SK-N-SH treated with all-trans-retinoic acid at 6 μM for 48 hours (cell line): ENCODE measurements around the gene RAPGEF4.

Experiments used
- ATAC-seq: fragments of 200-7000 bp; cut with Tn5 transposase; 3 replicates; pipeline ENCODE4 v1.9.1; 2020; ENCODE audit warnings: mild to moderate bottlenecking, moderate library complexity
- ARNTL ChIP-seq: fragments of 450-650 bp; formaldehyde crosslinking; IDR thresholded peaks from 2 replicates; pipeline ENCODE4 v1.5.0; 2020; ENCODE audit warnings: low read depth, mild to moderate bottlenecking, moderate library complexity, borderline replicate concordance
- BACH2 ChIP-seq: fragments of 250-450 bp; sonication (Bioruptor Pico); IDR thresholded peaks from 2 replicates; pipeline ENCODE4 v1.9.0; 2021; ENCODE audit warnings: mild to moderate bottlenecking, borderline replicate concordance
- CREB5 ChIP-seq: fragments of 250-450 bp; sonication (Bioruptor Pico); IDR thresholded peaks from 2 replicates; pipeline ENCODE4 v1.5.1; 2020; ENCODE audit warnings: low read depth, mild to moderate bottlenecking, moderate library complexity
- CSRNP3 ChIP-seq: fragments of 250-450 bp; sonication (Bioruptor Pico); IDR thresholded peaks from 2 replicates; pipeline ENCODE4 v1.5.1; 2021; ENCODE audit warnings: mild to moderate bottlenecking, moderate library complexity
- ESRRG ChIP-seq: fragments of 250-450 bp; sonication (Bioruptor Pico); IDR thresholded peaks from 2 replicates; pipeline ENCODE4 v1.6.1; 2021; ENCODE audit warnings: mild to moderate bottlenecking
- GLIS3 ChIP-seq: fragments of 250-450 bp; sonication (Bioruptor Pico); IDR thresholded peaks from 2 replicates; pipeline ENCODE4 v1.5.0; 2020; ENCODE audit warnings: mild to moderate bottlenecking, moderate library complexity
- ISL1 ChIP-seq: fragments of 250-450 bp; sonication (Bioruptor Pico); IDR thresholded peaks from 2 replicates; pipeline ENCODE4 v2.1.2; 2022; ENCODE audit warnings: mild to moderate bottlenecking, moderate library complexity
- OSR1 ChIP-seq: fragments of 250-450 bp; sonication (Bioruptor Pico); IDR thresholded peaks from 2 replicates; pipeline ENCODE4 v1.8.0; 2022; ENCODE audit warnings: moderate library complexity, mild to moderate bottlenecking, inconsistent platforms
- PATZ1 ChIP-seq: fragments of 250-450 bp; sonication (Bioruptor Pico); IDR thresholded peaks from 2 replicates; pipeline ENCODE4 v1.8.0; 2020; ENCODE audit warnings: mild to moderate bottlenecking, moderate library complexity, borderline replicate concordance
- PPARA ChIP-seq: fragments of 250-450 bp; sonication (Bioruptor Pico); IDR thresholded peaks from 2 replicates; pipeline ENCODE4 v1.5.0; 2020; ENCODE audit warnings: mild to moderate bottlenecking, borderline replicate concordance
- RARB ChIP-seq: fragments of 250-450 bp; sonication (Bioruptor Pico); IDR thresholded peaks from 2 replicates; pipeline ENCODE4 v1.8.0; 2021; ENCODE audit warnings: mild to moderate bottlenecking, moderate library complexity
- SNAI2 ChIP-seq: fragments of 250-450 bp; sonication (Bioruptor Pico); IDR thresholded peaks from 2 replicates; pipeline ENCODE4 v1.5.0; 2020; ENCODE audit warnings: mild to moderate bottlenecking, moderate library complexity
- TCF4 ChIP-seq: fragments of 250-450 bp; sonication (Bioruptor Pico); IDR thresholded peaks from 2 replicates; pipeline ENCODE4 v1.8.0; 2021; ENCODE audit warnings: mild to moderate bottlenecking, moderate library complexity, borderline replicate concordance
- TOX ChIP-seq: fragments of 250-450 bp; sonication (Bioruptor Pico); IDR thresholded peaks from 2 replicates; pipeline ENCODE4 v1.8.0; 2021; ENCODE audit warnings: mild to moderate bottlenecking, moderate library complexity, borderline replicate concordance
- TSHZ2 ChIP-seq: fragments of 250-450 bp; sonication (Bioruptor Pico); IDR thresholded peaks from 2 replicates; pipeline ENCODE4 v1.5.0; 2020; ENCODE audit warnings: mild to moderate bottlenecking, moderate library complexity
- ZC3H10 ChIP-seq: fragments of 250-450 bp; sonication (Bioruptor Pico); IDR thresholded peaks from 2 replicates; pipeline ENCODE4 v1.5.1; 2021; ENCODE audit warnings: mild to moderate bottlenecking, moderate library complexity
- ZFP3 ChIP-seq: fragments of 250-450 bp; sonication (Bioruptor Pico); IDR thresholded peaks from 2 replicates; pipeline ENCODE4 v1.5.0; 2020; ENCODE audit warnings: mild to moderate bottlenecking, moderate library complexity
- ZFP30 ChIP-seq: fragments of 450-650 bp; formaldehyde crosslinking; IDR thresholded peaks from 2 replicates; pipeline ENCODE4 v1.5.0; 2022; ENCODE audit warnings: mild to moderate bottlenecking, moderate library complexity
- ZNF565 ChIP-seq: fragments of 450-650 bp; formaldehyde crosslinking; conservative IDR thresholded peaks from 2 replicates; pipeline ENCODE4 v1.5.0; 2020; ENCODE audit warnings: low read depth, mild to moderate bottlenecking, moderate library complexity
- ZNF70 ChIP-seq: fragments of 450-650 bp; formaldehyde crosslinking; IDR thresholded peaks from 2 replicates; pipeline ENCODE4 v1.5.0; 2020; ENCODE audit warnings: mild to moderate bottlenecking, moderate library complexity
- ZNF8 ChIP-seq: fragments of 450-650 bp; formaldehyde crosslinking; IDR thresholded peaks from 2 replicates; pipeline ENCODE4 v1.5.0; 2020; ENCODE audit warnings: mild to moderate bottlenecking, moderate library complexity

Gene RAPGEF4

DNA sequence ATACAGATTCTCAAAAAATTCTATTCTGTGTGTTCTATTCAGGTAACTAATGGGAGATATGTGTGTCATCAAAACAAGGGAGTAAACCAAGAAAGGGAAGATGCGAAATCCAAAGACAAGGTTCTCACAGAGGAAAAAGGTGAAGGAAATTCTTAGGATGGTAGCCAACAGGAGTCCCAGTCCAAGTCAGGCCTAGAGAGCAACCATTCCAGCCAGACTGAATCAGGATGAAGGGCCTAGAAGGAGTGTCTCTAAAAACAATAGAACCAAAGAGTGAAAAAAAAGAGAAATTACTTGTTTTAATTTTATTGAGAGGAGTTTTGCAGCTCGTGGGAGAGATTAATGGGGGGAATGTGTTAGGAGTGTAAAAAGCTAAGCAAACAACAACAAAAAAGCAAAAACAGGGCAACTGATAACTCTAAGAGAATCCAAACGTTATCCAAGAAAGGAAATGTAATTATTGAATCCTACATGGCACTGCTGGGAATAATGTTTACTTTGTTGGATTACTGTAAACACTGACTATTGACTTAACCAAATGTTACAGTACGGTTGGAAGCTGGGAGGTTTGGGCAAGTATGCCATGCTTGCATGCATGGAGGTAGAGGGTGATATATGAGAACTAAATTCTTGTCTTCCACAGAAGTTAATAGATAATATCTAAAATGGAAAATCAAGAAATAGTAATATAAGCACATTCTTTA lies 352.3 kb downstream of the RAPGEF4 start:
- no peak for ATAC-seq

GRCh38 chr2:173090276-173090877 lies 354.7 kb downstream of the RAPGEF4 start:
- peak; percentile 94 for ATAC-seq
- TF ChIP-seq TOX (no peak), PPARA (CRISPR knock-in tag) (no peak), ZNF565 (CRISPR knock-in tag) (no peak), TCF4 (CRISPR knock-in tag) (no peak), ZFP30 (CRISPR knock-in tag) (no peak), SNAI2 (CRISPR knock-in tag) (no peak)

More for the DNA sequence above, 352.3 kb downstream of the RAPGEF4 start:
- no peak for TF ChIP-seq ZFP3 (CRISPR knock-in tag)
- TF ChIP-seq ISL1 (CRISPR knock-in tag): no peak
- no peak for TF ChIP-seq ESRRG (CRISPR knock-in tag)
- no peak for TF ChIP-seq ZC3H10 (CRISPR knock-in tag)
- TF ChIP-seq GLIS3 (CRISPR knock-in tag): no peak
- no peak for TF ChIP-seq PPARA (CRISPR knock-in tag)
- TF ChIP-seq TSHZ2 (CRISPR knock-in tag): no peak
- TF ChIP-seq PATZ1 (CRISPR knock-in tag): no peak
- TF ChIP-seq SNAI2 (CRISPR knock-in tag): no peak
- TF ChIP-seq ZFP30 (CRISPR knock-in tag): no peak
- TF ChIP-seq ZNF70 (CRISPR knock-in tag): no peak
- no peak for TF ChIP-seq ZNF8 (CRISPR knock-in tag)
- no peak for TF ChIP-seq TCF4 (CRISPR knock-in tag)
- TF ChIP-seq CSRNP3 (CRISPR knock-in tag): no peak
- TF ChIP-seq BACH2 (CRISPR knock-in tag): no peak
- TF ChIP-seq ARNTL (CRISPR knock-in tag): no peak
- no peak for TF ChIP-seq RARB (CRISPR knock-in tag)
- no peak for TF ChIP-seq CREB5 (CRISPR knock-in tag)
- no peak for TF ChIP-seq ZNF565 (CRISPR knock-in tag)

DNA sequence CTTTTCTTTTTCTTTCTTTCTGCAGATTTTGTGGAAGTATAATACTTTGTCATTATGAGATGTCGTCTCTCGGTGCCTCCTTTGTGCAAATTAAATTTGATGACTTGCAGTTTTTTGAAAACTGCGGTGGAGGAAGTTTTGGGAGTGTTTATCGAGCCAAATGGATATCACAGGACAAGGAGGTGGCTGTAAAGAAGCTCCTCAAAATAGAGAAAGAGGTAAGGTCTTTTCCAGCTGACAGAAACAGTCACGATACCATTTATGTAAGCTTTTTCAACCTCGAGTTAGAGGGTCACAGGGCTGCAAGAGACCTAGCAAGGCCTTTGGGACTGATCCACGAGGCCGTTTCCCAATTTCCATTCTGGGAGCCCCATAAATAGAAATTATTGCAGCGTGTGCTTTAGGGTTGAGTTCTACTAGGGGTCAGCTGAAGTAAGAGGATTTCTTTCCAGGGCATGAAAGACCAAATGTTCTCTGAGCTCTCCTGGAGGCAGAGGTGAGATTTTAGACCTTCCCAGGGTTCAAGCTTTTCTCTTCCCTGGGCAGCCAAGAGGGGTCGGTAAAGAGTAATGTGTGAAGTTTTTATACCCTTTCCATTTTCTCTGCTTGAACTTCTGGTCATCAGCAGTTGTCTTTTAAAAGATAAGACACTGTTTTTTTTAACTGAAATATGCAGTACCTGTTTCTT lies 355.5 kb downstream of the RAPGEF4 start:
- TF ChIP-seq ZNF8 (CRISPR knock-in tag) (no peak), GLIS3 (CRISPR knock-in tag) (no peak), OSR1 (no peak), BACH2 (CRISPR knock-in tag) (no peak)
- TF ChIP-seq, all 23 proteins: peak for 0
- ATAC-seq: no peak
